ENCODE measurements around the gene ZNF727.
"Not testable (repeated sequence)": the region's sequence is repeated elsewhere in the genome, so short reads cannot be mapped to it uniquely, and the experiment has no call there.

ZNF727 gene

DNA sequence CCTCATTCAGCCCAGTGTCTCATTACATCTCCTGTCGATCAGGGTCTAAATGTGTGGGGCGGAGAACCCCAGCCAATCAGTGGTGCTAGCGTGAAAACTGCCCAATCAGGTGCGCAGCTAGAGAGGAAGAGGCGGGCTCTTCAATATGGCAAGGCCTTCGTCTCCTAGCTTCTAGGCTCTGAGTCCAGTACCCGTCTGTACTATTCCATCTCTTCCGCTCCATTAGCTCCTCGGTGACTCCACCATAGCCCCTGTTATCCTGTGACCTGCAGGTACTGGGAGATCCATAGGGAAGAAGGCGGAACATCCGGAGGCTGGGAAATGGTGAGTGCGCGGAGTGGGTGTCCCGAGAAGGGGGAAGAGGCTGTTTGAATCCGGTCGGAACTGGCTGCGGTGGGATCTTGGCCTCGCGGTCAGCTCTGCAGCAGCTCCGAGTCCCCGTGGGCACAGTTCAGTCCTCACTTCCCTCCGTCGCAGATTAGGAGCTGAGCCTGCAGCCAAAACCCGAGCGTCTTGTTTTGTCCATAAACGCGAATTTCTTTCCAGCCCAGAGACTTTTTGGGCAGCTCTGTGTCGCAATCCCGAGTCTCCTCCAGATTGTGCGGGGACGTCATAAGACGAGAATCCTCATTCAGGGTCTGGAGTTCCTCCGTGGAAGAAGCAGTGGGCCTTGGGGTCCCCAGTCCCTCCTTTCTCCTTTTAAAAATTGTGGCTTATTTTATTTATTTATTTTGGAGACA, at the start of gene ZNF727:
Gene ZNF727 (plus strand): TSS at position 134 of the 740 bp plus-strand sequence. CDS start 188 bp downstream, at position 322.
- DNase-seq (ENCODE audit: low read depth in 1 of 2, low spot score in 1 of 2), result no peak

DNA sequence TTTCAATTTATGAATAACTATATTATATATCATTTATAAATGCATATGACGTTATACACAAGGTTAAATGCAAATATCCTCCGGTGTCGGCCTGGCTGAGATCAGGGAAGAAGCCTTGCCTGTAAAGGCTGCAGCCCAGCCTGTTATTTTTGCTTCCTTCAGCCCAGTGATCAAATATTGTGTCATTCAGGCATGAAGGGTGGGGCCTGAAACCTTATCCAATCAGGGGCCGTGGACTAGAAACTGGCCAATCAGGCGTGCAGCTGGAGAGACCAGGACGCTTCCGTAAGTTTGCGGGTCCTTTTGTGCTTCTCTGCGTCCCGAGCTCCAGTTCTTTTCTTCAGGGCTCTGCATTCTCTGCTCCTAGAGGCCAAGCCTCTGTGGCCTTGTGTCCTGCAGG, 46.7 kb upstream of the ZNF727 start, which contains the start of gene ZNF722:
Gene ZNF722 (plus strand): TSS at position 301 of the 400 bp plus-strand sequence. CDS start 113 bp downstream, outside the sequence.
- no peak for DNase-seq (ENCODE audit: low read depth in 1 of 2, low spot score in 1 of 2)

DNA sequence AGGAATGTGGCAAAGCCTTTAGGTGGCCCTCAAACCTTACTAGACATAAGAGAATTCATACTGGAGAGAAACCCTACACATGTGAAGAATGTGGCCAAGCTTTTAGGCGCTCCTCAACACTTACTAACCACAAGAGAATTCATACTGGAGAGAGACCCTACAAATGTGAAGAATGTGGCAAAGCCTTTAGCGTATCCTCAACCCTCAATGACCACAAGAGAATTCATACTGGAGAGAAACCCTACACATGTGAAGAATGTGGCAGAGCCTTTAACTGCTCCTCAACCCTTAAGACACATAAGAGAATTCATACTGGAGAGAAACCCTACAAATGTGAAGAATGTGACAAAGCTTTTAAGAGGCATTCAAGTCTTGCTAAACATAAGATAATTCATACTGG, 29.7 kb upstream of the ZNF727 start:
- DNase-seq (ENCODE audit: low read depth in 1 of 2, low spot score in 1 of 2), result not testable (repeated sequence)

DNA sequence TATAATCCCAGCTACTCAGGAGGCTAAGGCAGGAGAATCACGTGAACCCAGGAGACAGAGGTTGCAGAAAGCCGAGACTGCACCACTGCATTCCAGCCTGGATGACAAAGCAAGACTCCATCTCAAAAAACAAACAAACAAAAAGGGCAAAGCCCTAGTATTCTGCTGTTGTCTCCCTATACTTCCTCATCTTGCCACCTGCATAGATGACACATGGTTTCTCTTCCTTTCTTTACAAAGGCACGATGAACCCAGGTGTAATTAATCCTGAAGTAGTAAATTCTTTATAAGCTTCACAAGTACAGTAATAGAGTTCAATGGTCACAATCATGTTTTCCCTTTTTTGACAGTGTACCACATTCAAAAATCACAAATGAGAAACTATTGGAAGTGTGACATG, 9.8 kb upstream of the ZNF727 start:
- no peak for DNase-seq (ENCODE audit: low read depth in 1 of 2, low spot score in 1 of 2)

DNA sequence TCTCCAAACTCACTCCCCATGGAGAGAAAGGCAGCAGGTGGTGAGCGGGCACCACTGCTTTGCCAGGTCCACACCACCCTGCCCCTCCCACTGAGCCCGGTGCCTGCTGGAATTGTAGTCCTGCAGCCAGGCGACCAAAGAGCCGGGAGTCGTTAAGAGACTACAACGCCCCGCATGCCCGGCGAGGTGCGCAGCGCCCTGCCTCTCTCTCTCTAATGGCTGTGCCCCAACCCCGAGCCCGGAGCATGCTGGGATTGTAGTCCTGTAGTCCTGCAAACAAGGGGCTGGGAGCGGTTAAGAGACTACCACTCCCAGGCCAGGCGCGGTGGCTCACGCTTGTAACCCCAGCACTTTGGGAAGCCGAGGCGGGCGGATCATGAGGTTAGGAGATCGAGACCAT, 8.1 kb upstream of the ZNF727 start:
- no peak for DNase-seq (ENCODE audit: low read depth in 1 of 2, low spot score in 1 of 2)

DNA sequence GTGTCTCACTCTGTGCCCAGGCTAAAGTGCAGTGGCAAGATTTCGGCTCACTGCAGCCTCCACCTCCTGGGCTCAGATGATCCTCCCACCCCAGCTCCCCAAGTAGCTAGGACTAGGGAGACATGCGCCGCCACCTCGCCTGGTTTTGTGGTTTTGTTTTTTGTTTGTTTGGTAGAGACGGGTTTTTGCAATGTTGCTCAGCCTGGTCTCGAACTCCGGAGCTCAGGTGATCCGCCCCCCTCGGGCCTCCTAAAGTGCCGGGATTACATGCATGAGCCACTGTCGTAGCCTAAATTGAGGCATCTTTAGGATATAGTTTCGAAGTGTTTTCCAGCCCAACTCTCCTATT, 781 bp downstream of the ZNF727 start:
- no peak for DNase-seq (ENCODE audit: low read depth in 1 of 2, low spot score in 1 of 2)

DNA sequence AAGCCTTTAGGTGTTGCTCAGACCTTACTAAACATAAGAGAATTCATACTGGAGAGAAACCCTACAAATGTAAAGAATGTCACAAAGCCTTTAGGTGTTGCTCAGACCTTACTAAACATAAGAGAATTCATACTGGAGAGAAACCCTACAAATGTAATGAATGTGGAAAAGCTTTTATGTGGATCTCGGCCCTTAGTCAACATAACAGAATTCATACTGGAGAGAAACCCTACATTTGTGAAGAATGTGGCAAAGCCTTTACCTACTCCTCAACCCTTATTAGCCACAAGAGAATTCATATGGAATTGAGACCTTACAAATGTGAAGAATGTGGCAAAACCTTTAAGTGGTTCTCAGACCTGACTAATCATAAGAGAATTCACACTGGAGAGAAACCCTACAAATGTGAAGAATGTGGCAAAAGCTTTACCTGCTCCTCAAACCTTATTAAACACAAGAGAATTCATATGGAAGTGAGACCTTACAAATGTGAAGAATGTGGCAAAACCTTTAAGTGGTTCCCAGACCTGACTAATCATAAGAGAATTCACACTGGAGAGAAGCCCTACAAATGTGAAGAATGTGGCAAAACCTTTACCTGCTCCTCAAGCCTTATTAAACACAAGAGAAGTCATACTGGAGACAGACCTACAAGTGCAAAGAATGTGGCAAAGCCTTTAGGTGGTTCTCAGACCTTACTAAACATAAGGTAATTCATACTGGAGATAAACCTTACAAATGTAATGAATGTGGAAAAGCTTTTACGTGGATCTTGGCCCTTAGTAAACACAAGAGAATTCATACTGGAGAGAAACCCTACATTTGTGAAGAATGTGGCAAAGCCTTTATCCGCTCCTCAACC, 32.8 kb downstream of the ZNF727 start:
- DNase-seq (ENCODE audit: low read depth in 1 of 2, low spot score in 1 of 2), result not testable (repeated sequence)

DNA sequence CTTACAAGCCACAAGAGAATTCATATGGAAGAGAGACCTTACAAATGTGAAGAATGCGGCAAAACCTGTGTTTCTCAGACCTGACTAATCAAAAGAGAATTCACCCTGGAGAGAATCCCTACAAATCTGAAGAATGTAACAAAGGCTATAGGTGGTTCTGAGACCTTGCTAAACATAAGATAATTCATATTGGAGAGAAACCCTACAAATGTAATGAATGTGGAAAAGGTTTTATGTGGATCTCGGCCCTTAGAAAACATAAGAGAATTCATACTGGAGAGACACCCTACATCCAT, 33.4 kb downstream of the ZNF727 start:
- no peak for DNase-seq (ENCODE audit: low read depth in 1 of 2, low spot score in 1 of 2)

DNA sequence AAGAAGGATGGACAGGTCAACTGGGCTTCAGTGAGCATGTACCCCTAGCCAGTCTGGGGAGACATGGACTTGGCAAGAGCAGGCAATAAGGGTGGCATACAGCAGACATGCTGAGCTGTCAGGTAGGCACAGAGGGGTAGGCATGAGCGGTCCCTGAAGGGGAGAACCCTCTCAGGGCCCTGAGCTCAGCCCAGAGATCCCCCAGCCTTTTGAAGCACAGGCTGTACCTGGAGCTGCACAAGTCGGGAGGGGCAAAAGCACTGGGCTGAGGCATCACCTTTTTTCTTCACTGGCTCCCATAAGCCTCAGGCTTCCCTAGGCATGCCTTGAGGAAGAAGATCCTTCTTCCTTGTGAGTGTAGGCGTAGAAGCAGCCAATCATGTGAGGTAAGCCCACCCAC, 42.3 kb downstream of the ZNF727 start:
- no peak for DNase-seq (ENCODE audit: low read depth in 1 of 2, low spot score in 1 of 2)

DNA sequence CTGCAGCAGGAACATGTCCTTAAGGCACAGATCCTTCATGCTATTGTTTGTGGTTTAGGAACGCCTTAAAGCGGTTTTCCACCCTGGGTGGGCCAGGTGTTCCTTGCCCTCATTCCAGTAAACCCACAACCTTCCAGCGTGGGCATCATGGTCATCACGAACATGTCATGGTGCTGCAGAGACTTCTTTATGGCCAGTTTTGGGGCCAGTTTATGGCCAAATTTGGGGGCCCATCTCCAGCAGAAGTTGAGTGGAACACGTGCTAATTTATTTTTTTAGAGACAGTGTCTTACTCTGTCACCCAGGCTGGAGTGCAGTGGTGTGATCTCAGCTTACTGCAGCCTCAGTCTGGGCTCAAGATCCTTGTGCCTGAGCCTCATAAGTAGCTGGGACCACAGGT, 43.6 kb downstream of the ZNF727 start:
- not testable (repeated sequence) for DNase-seq (ENCODE audit: low read depth in 1 of 2, low spot score in 1 of 2)
